H1 (cell line): ENCODE results near the gene GSG1L2. TPM values are rescaled to one million over a fixed set of nuclear protein-coding genes. Genes with fewer than 3 reads are reported as not detected.

Experiments
- CTCF ChIA-PET: fragments of 300-600 bp; sonication (Branson Sonifier 250); formaldehyde crosslinking; loops from one replicate; lab custom pipeline; 2021; ENCODE audit not compliant: partially characterized antibody; lab: Charles Lee
- POLR2A ChIA-PET: fragments of 300-600 bp; sonication (Branson Sonifier 250); formaldehyde crosslinking; loops from one replicate; lab custom pipeline; 2021; ENCODE audit warnings: inconsistent platforms; ENCODE audit not compliant: partially characterized antibody; lab: Charles Lee
- DNase-seq, 2 experiments: peaks; one replicate each; pipeline versions ENCODE4 v3.0.0 to v3.0.0-alpha.2; 2010 to 2022; ENCODE audit warnings: low spot score in 2 of 2, low read depth in 1 of 2, mixed read lengths in 1 of 2
- FAIRE-seq: peaks from 2 replicates; lab custom pipeline; 2011; peaks lifted over from hg19 to GRCh38; lab: Jason Lieb, UNC
- H2AFZ ChIP-seq: 2 replicates; pipeline ENCODE4 v1.8.1; 2012; ENCODE audit warnings: low read length, inconsistent platforms
- H2AK5ac ChIP-seq: 2 replicates; pipeline ENCODE4 v1.6.1; 2013; ENCODE audit warnings: low read depth, low read length
- H2BK120ac ChIP-seq: replicated peaks from 2 replicates; pipeline ENCODE3; 2013; ENCODE audit warnings: low read depth, low read length, inconsistent platforms
- H2BK12ac ChIP-seq: 2 replicates; pipeline ENCODE4 v1.6.1; 2013; ENCODE audit warnings: low read depth, low read length
- H2BK15ac ChIP-seq: 2 replicates; pipeline ENCODE4 v1.6.1; 2013; ENCODE audit warnings: low read length
- H2BK20ac ChIP-seq: 2 replicates; pipeline ENCODE4 v1.6.1; 2013; ENCODE audit warnings: low read length
- H2BK5ac ChIP-seq: 2 replicates; pipeline ENCODE4 v1.6.1; 2013; ENCODE audit warnings: low read depth, low read length
- H3K14ac ChIP-seq: 2 replicates; pipeline ENCODE4 v1.6.1; 2013; ENCODE audit warnings: inconsistent platforms; ENCODE audit not compliant: insufficient read length
- H3K18ac ChIP-seq: 2 replicates; pipeline ENCODE4 v1.6.1; 2013; ENCODE audit warnings: low read length; ENCODE audit errors: extremely low read depth
- H3K23ac ChIP-seq: 2 replicates; pipeline ENCODE4 v1.6.1; 2013; ENCODE audit warnings: inconsistent platforms; ENCODE audit not compliant: insufficient read length
- H3K23me2 ChIP-seq: 2 replicates; pipeline ENCODE4 v1.6.1; 2013; ENCODE audit warnings: low read depth, low read length
- H3K27ac ChIP-seq: 2 replicates; pipeline ENCODE4 v1.6.1; 2011; ENCODE audit warnings: low read depth, low read length, inconsistent platforms
- H3K27me3 ChIP-seq, 4 experiments: replicated peaks in 1 of 4; 1 replicate in 1 of 4; 2 replicates in 3 of 4; pipeline versions ENCODE4 v1.6.1 to v1.8.1; 2011 to 2013; ENCODE audit warnings: low read length in 3 of 4, mild to moderate bottlenecking in 3 of 4, inconsistent platforms in 2 of 4, mixed read lengths in 2 of 4, moderate library complexity in 1 of 4; ENCODE audit not compliant: control insufficient read depth in 3 of 4, insufficient read depth in 3 of 4; ENCODE audit errors: extremely low read depth in 1 of 4
- H3K36me3 ChIP-seq, 4 experiments: 2 replicates each; pipeline versions ENCODE4 v1.6.1 to v1.8.1; 2011 to 2013; ENCODE audit warnings: mild to moderate bottlenecking in 4 of 4, low read length in 3 of 4, moderate library complexity in 2 of 4, control low read depth in 1 of 4, inconsistent platforms in 1 of 4; ENCODE audit not compliant: insufficient read depth in 4 of 4, control insufficient read depth in 2 of 4
- H3K4ac ChIP-seq: replicated peaks from 2 replicates; pipeline ENCODE3; 2013; ENCODE audit warnings: low read length, low read depth, mixed read lengths, inconsistent platforms; ENCODE audit not compliant: insufficient read length
- H3K4me1 ChIP-seq, 4 experiments: replicated peaks in 1 of 4; 1 replicate in 1 of 4; 2 replicates in 3 of 4; pipeline versions ENCODE4 v1.6.1 to v1.8.1; 2011 to 2013; ENCODE audit warnings: low read length in 3 of 4, inconsistent platforms in 2 of 4, mixed read lengths in 1 of 4; ENCODE audit not compliant: insufficient read depth in 4 of 4, control insufficient read depth in 3 of 4
- H3K4me2 ChIP-seq, 2 experiments: 2 replicates each; pipeline versions ENCODE4 v1.6.1 to v1.8.1; 2011 to 2013; ENCODE audit warnings: low read depth in 2 of 2, low read length in 2 of 2, control low read depth in 1 of 2, inconsistent platforms in 1 of 2, mild to moderate bottlenecking in 1 of 2; ENCODE audit not compliant: insufficient read depth in 1 of 2
- H3K4me3 ChIP-seq, 4 experiments: fragments of 200-600, 300-600 bp in 1 of 4; sonication (generic), shearing (Covaris generic), sonication (Bioruptor Twin) in 1 of 4; 2 replicates each; pipeline versions ENCODE4 v1.5.1 to v1.8.1; 2011 to 2016; ENCODE audit warnings: low read length in 4 of 4, low read depth in 3 of 4, control low read depth in 2 of 4, inconsistent platforms in 2 of 4, mild to moderate bottlenecking in 2 of 4, mixed read lengths in 1 of 4, moderate library complexity in 1 of 4; ENCODE audit not compliant: insufficient read depth in 2 of 4; ENCODE audit errors: extremely low read depth in 1 of 4
- H3K56ac ChIP-seq: replicated peaks from 2 replicates; pipeline ENCODE3; 2013; ENCODE audit warnings: low read depth, mild to moderate bottlenecking, mixed read lengths, low read length, inconsistent platforms; ENCODE audit not compliant: insufficient read length
- H3K79me1 ChIP-seq: 2 replicates; pipeline ENCODE4 v1.6.1; 2013; ENCODE audit warnings: low read depth, low read length, control low read depth
- H3K79me2 ChIP-seq, 2 experiments: 2 replicates each; pipeline versions ENCODE4 v1.6.1 to v1.8.1; 2012 to 2013; ENCODE audit warnings: low read length in 2 of 2, mild to moderate bottlenecking in 2 of 2, inconsistent platforms in 1 of 2; ENCODE audit not compliant: insufficient read depth in 2 of 2, control insufficient read depth in 1 of 2
- H3K9ac ChIP-seq, 4 experiments: replicated peaks in 1 of 4; 1 replicate in 1 of 4; 2 replicates in 3 of 4; pipeline versions ENCODE4 v1.6.1 to v1.8.1; 2011 to 2013; ENCODE audit warnings: low read depth in 3 of 4, low read length in 3 of 4, control low read depth in 2 of 4, mild to moderate bottlenecking in 2 of 4, moderate library complexity in 2 of 4, inconsistent platforms in 1 of 4; ENCODE audit errors: extremely low read depth in 1 of 4
- H3K9me3 ChIP-seq, 2 experiments: 2 replicates each; pipeline versions ENCODE4 v1.6.1 to v1.8.1; 2012 to 2013; ENCODE audit warnings: mild to moderate bottlenecking in 2 of 2, moderate library complexity in 2 of 2, control low read depth in 1 of 2, inconsistent platforms in 1 of 2, low read depth in 1 of 2, low read length in 1 of 2, mixed read lengths in 1 of 2; ENCODE audit not compliant: insufficient read depth in 2 of 2
- H4K20me1 ChIP-seq, 2 experiments: replicated peaks in 1 of 2; 2 replicates each; pipeline versions ENCODE3 to v1.8.1; 2011 to 2013; ENCODE audit warnings: inconsistent platforms in 2 of 2, low read length in 2 of 2, mild to moderate bottlenecking in 1 of 2; ENCODE audit not compliant: insufficient read depth in 2 of 2, control insufficient read depth in 1 of 2
- H4K5ac ChIP-seq: 2 replicates; pipeline ENCODE4 v1.6.1; 2013; ENCODE audit warnings: low read length, low read depth, mixed read lengths, inconsistent platforms; ENCODE audit not compliant: insufficient read length
- H4K8ac ChIP-seq: 2 replicates; pipeline ENCODE4 v1.8.0; 2013; ENCODE audit warnings: mild to moderate bottlenecking, moderate library complexity, low read length, inconsistent platforms; ENCODE audit not compliant: insufficient read depth; ENCODE audit errors: extremely low read depth
- H4K91ac ChIP-seq: replicated peaks from 2 replicates; pipeline ENCODE3; 2013; ENCODE audit warnings: low read length, mixed read lengths, inconsistent platforms; ENCODE audit not compliant: insufficient read length
- CREB1 ChIP-seq: IDR thresholded peaks from 2 replicates; pipeline ENCODE4 v1.6.1; 2012; ENCODE audit warnings: inconsistent platforms
- TAF7 ChIP-seq: optimal IDR thresholded peaks from 2 replicates; pipeline ENCODE3; 2011; ENCODE audit warnings: low read depth, mild to moderate bottlenecking, inconsistent platforms, low read length, moderate library complexity, borderline replicate concordance
- WGBS, 2 experiments: shearing (Covaris generic) in 1 of 2; methylation state at CpG; one replicate each; pipeline versions ENCODE4 v1.1.6 to v1.1.7; 2013 to 2015; ENCODE audit warnings: low lambda C conversion rate in 2 of 2, mixed read lengths in 2 of 2, inconsistent platforms in 1 of 2, low coverage in 1 of 2, missing lambda C conversion rate in 1 of 2; ENCODE audit not compliant: insufficient replicate concordance in 2 of 2, insufficient coverage in 1 of 2, insufficient read length in 1 of 2; ENCODE audit errors: extremely low coverage in 1 of 2, missing lambda C conversion rate in 1 of 2; 5-methylcytosine and 5-hydroxymethylcytosine counted together
- polyA plus RNA-seq, 7 experiments: library from polyadenylated mRNA; depleted of rRNA in 3 of 7; stranded (reverse) in 5 of 7; unstranded in 2 of 7; fragments of >200 nt in 5 of 7; fragments of 200-250 nt in 2 of 7; gene quantifications; 1 replicate in 5 of 7; 2 replicates in 1 of 7; 4 replicates in 1 of 7; pipeline versions ENCODE4 v1.2.1 to v1.2.3, GENCODE V29; 2011 to 2013; ENCODE audit warnings: missing spikeins in 2 of 7, mixed read lengths in 2 of 7
- total RNA-seq: library from RNA; stranded (reverse); fragmentation: NEBNext Ultra II Directional; extraction: Animal tissue kit (Norgen Biotek cat#: 25700); gene quantifications from 2 replicates; pipeline ENCODE4 v1.2.1, GENCODE V29; 2021

The GSG1L2 gene
- total and polyA plus RNA-seq, 2 of the 8 experiments (the other 6 are each of a cell fraction or from before 2014, with no cell fraction given) = not detected

GRCh38 chr17:9801505-9801904 is 20.4 kb downstream of the GSG1L2 start:
- H3K36me3 ChIP-seq = no peaks in the 10 kb centered on the region
- H3K18ac ChIP-seq = no peak overlapping the region
- no peaks in the 10 kb centered on the region for H4K20me1 ChIP-seq
- no peak for FAIRE-seq
- H3K4me2 ChIP-seq = no peak overlapping the region
- H3K4ac ChIP-seq = no peak overlapping the region
- no peak overlapping the region for H2BK5ac ChIP-seq
- H2BK20ac ChIP-seq = no peak overlapping the region
- no peak for DNase-seq
- no peak overlapping the region for H2BK120ac ChIP-seq
- no peak overlapping the region for H2AK5ac ChIP-seq
- CTCF ChIA-PET = interaction anchor here (1.8 kb wide), 1 partner anchor 89 kb away, joined by 3 read pairs; no protein-coding TSS in a partner anchor
- H4K8ac ChIP-seq = no peak overlapping the region
- H3K9me3 ChIP-seq = no peaks in the 10 kb centered on the region
- H3K14ac ChIP-seq = no peak overlapping the region
- WGBS, 2 experiments = 93% methylated on average over 2 of the region's 2 CpGs; no CpG with 5 or more reads in 1 of the 2 experiments
- H4K91ac ChIP-seq = no peak overlapping the region
- no peak overlapping the region for H4K5ac ChIP-seq
- H2BK15ac ChIP-seq = no peak overlapping the region
- no peak overlapping the region for H3K23ac ChIP-seq
- no peaks in the 10 kb centered on the region for H3K27me3 ChIP-seq
- H3K56ac ChIP-seq = no peak overlapping the region
- no peaks in the 10 kb centered on the region for H3K23me2 ChIP-seq
- H3K79me2 ChIP-seq = no peaks in the 10 kb centered on the region
- H3K4me3 ChIP-seq = no peak overlapping the region
- H3K4me1 ChIP-seq = no peaks in the 10 kb centered on the region
- H3K79me1 ChIP-seq = no peaks in the 10 kb centered on the region
- no peak overlapping the region for H3K9ac ChIP-seq
- H2AFZ ChIP-seq = no peak overlapping the region
- POLR2A ChIA-PET = no interaction called here
- H3K27ac ChIP-seq = no peak overlapping the region
- no peak overlapping the region for H2BK12ac ChIP-seq
- TF ChIP-seq CREB1 (no peak), TAF7 (no peak)
